ENCODE data around the gene AKT2.

AKT2 gene

DNA sequence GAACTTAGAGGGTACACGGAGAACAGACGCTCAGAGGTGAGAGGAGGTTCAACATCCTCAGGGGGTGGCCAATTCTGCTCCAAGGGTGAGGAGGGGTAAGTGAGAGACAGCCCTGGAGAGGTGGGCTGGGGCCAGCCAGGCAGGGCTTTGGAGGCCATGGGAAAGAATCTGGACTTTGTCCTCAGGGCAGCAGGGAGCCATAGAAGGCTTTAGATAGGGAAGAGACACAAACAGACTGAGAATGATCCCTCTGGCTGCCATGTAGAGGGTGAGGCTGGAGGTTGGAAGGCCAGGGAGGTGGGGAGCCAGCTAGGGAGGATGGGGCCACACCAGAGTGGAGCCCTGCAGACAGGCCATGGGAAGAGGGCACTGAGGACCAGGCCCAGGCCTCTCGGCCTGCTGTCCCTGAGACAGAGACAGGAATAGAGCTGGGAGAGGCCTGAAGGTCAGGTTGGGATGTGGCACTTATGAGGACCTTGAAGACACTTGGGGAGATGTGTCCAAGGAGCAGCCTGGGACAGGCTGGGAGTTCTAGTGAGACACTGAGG lies 29.5 kb downstream of the AKT2 start:
- no peak for DNase-seq (ENCODE audit: low read depth in 1 of 2, low spot score in 1 of 2)

DNA sequence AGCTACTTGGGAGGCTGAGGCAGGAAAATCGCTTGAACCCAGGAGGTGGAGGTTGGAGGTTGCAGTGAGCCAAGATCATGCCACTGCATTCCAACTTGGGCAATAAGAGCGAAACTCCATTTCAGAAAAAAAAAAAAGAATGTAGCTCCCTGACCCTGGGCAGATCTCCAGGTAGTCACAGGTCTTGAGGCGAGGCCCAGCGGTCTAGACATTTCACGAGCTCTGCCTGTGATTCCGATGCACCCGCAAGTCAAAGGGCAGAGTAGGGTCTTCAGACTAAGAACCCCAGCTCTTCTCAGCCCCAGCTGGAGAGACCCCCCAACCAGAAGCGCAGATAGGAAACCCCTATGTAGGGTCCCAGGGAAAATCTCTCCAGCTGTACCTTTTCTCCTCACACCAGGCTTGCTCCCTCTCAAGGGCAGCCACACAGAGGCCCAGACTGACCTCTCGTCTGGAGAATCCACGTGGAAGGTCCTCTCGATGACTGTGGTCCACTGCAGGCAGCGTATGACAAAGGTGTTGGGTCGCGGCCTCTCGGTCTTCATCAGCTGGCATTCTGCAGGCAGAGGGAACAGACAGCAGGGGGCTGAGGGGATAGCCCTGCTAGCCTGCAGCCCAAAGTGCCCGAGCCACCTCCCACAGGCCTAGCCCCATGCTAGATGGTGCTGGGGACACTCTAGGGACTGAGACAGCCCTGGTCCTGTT lies 30.3 kb downstream of the AKT2 start:
- no peak for DNase-seq (ENCODE audit: low read depth in 1 of 2, low spot score in 1 of 2)

GRCh38 chr19:40253611-40254092 lies 31.5 kb downstream of the AKT2 start:
- no peak for DNase-seq (ENCODE audit: low read depth in 1 of 2, low spot score in 1 of 2)

GRCh38 chr19:40252395-40252794 lies 32.8 kb downstream of the AKT2 start:
- DNase-seq (ENCODE audit: low read depth in 1 of 2, low spot score in 1 of 2), result no peak

DNA sequence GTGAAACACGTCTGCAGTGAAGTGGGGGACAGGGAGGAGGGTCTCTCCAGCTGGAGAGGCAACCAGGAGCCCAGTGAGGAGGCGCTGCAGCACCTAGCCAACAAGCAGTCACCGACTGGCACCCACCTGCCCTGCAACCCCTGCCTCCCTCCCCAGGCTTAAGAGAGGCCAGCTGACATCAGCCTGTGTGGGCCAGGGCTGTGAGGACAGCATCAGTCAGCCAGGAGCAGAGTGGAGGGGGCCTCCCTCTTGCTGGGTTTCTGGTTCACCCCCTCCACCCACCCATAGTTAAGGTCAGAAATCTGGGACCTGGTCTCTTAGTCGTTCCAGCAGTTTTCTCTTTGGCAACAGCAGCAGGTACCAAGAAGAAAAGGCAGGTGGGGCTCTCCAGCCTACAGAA lies 33.2 kb downstream of the AKT2 start:
- no peak for DNase-seq (ENCODE audit: low read depth in 1 of 2, low spot score in 1 of 2)

- DNase-seq (ENCODE audit: low read depth in 1 of 2, low spot score in 1 of 2), result no peak
These were observed 33.9 kb downstream of the AKT2 start for GRCh38 chr19:40251244-40251643.

DNA sequence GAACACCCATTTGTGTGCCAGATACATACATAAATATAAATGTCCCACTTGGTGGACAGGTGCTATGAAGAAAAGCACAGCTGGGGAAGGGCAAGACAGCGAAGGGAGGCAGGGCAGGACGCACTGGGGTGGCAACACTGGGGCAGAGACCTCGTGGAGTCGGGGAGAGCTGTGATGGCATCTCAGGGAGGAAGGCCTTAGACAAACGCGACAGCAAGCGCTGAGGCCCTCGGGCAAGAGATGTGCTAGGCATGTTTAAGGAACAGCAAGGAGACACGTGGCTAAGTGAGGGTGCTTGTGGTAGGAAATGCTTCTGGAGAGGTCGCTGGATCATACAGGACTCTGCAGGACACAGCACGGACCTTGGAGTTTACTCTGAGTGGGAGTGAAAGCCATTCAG lies 35.4 kb downstream of the AKT2 start:
- no peak for DNase-seq (ENCODE audit: low read depth in 1 of 2, low spot score in 1 of 2)

- no peak for DNase-seq (ENCODE audit: low read depth in 1 of 2, low spot score in 1 of 2)
These were observed 35.9 kb downstream of the AKT2 start for GRCh38 chr19:40249201-40249600.

DNA sequence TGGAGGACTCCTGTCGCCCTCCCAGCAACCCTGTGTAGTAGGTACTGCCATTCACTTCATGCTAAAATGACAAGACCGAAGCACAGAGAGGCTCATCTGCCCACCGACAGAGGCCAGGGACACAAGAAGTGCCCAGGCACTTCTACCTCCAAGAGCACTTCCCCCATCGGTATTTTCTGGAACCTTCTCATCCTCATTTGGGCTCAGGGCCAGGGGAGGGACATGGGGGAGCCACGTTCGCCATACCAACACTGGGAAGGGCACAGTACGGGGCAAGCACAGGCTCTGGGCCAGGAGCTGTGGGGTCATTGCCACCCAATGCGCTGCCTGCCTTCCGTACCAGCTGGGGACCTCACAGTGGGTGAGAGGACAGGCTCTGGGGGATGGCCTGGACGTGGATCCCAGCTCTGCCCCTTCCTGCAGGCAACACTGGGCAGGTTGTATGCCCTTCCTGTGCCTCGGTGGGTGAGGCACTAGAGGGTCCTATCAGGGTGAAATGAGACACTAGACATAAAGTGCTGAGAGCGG lies 37.3 kb downstream of the AKT2 start:
- no peak for DNase-seq (ENCODE audit: low read depth in 1 of 2, low spot score in 1 of 2)

DNA sequence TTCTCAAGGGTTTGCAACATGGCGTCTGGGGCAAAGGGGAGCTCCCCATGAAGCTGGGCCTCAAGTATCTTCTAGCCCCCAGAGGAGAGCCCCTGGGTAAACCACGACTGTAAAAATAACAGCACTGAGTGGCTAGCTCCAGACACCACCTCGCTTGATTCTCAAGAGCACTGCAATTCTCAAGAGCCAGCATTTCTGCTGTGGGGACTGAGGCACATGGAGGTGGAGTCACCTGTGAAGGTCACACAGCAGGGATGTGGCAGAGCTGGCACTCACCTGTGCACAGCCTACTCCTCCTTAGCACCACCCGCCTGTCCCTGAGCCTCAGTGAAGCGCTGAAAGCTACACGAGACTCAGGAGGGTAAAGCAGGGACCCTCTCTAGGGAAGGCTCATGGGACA lies 38.0 kb downstream of the AKT2 start:
- DNase-seq (ENCODE audit: low read depth in 1 of 2, low spot score in 1 of 2), result no peak

DNA sequence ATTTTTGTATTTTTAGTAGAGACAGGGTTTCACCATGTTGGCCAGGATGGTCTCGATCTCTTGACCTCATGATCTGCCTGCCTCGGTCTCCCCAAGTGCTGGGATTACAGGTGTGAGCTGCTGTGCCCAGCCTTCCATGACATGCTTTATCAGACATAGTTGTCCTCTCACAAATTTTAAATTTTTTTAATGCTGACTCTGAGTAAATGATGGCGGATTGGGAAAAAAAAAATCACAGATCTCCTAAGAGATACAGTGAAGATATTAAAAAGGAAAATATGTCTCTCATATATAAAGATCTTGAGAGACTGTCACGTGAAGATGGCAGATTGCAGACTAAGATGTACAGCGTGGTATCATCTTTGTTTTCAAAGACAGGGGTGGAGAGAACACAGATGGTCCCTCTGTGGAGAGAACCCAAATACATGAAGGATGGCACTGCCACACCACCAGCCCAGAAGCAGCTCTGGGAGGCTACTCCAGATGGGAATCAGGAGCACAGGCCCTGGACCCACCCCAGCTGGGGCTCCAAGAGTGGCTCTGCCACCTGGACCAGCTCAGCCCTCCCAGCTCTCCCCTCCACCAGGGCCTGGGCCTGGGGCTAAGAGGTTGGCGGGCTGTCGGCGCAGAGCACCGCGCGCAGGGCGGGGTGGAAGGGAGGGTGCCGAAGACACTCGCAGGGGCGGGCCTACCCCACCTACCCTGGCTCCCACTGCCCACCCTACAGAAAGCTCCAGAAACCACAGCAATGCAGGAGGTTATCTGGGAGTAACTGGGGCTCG lies 38.7 kb downstream of the AKT2 start:
- DNase-seq (ENCODE audit: low read depth in 1 of 2, low spot score in 1 of 2), result no peak

DNA sequence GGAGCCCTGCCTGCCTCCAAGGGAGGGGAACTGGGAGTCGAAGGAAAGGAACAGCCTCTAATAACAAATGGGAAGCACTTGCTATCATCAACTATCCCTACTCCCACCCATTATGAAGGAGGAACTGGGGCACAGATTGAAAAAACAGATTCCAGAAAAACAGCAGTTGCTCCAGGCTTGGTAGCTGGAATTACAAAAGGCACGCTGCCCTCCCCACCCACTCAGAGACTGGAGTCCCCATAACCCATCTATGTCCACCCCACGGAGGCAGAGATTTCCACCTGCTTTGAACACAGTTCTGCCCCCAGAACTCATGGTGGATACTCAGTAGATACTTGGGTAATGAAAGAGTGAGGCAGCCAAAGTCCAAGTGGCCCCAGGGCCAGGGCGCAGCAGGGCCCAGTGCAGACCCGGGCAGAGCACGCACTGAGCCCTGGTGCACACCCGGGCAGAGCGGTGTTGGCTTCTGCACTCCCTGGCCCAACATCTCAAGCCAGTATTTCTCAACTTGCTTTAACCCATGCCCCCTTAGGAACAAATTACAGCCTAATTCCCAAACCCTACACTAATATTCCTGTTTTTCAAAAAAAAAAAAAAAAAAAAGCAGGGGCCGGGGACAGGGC lies 39.5 kb downstream of the AKT2 start:
- DNase-seq (ENCODE audit: low read depth in 1 of 2, low spot score in 1 of 2), result no peak

DNA sequence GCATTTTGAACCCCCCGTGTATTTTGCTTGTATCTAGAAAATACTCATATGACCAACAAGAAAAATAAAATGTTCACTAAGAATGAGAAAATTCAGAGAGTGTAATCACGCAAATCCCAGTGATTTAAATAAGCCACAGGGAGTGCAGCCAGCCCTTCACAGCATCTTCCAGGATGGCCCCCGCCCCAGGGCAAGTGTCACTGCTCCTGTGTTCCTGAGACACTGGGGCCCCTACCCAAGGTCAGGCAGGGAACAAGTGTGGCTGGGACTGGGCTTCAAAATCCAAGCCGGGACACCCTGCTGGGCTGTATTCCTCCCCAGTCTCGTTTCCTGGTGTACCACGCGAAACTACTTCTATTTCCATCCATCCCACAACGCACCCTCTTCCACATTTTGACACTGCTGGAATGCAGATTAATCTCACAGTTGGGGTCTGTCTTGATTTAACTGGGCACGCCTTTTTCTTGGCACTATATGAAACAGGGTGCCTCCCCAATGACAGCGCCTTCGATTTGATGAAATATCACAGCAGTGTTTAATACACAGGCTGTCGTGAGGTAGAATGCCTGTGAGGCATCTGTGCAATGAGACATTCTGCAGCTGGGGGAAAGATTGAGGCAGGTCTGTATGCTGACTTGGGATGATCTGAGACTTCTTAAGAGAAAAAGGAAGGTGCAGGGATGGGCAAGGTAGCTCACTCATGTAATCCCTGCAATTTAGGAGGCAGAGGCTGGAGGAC lies 40.4 kb downstream of the AKT2 start:
- no peak for DNase-seq (ENCODE audit: low read depth in 1 of 2, low spot score in 1 of 2)

DNA sequence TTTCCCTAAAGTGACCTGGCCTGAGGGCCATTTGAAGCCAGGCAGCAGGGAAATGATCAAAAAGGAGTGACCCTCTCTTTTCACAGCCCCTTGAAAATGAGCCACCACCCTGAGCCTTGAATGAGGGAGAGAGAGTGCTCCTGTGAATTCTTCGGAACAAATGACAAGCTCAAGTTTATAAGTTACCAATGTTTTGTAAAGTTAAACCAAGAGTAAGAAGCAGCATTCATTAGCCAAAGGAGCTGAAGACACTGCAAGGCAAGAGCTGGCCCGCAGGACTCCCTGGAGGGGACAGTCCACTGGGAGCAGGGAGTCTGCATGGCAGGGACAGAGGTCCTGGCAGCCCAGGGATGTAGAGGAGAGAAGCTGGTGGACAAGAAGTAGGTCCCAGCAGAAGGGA lies 42.0 kb downstream of the AKT2 start:
- DNase-seq (ENCODE audit: low read depth in 1 of 2, low spot score in 1 of 2), result no peak

GRCh38 chr19:40242480-40242879 lies 42.7 kb downstream of the AKT2 start:
- DNase-seq (ENCODE audit: low read depth in 1 of 2, low spot score in 1 of 2), result no peak

DNA sequence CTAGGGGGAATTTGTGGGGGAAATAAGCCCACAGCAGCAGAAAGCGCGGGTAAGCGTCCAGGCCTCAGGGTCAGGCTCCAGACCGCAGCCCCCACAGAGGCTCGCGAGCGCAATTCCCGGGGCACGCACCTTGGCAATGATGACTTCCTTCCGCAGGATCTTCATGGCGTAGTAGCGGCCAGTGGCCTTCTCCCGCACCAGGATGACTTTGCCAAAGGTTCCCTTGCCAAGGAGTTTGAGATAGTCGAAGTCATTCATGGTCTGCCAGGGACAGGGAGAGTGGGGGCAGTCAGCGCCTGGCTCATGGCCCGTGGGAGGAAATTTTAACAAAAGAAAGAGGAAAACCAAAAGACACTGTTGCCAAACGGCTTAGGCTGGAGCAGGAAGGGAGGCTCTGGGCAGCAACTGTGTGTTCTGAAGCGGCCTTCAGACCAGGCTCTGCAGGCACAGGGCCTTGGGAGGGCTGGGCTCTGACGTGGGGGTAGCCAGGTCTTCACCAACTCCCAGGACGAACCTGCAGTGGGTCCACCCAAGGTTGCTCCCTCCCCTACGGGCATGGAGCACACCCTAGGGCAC lies 43.2 kb downstream of the AKT2 start:
- DNase-seq (ENCODE audit: low read depth in 1 of 2, low spot score in 1 of 2), result no peak

- DNase-seq (ENCODE audit: low read depth in 1 of 2, low spot score in 1 of 2), result no peak
These were observed 43.9 kb downstream of the AKT2 start for GRCh38 chr19:40241125-40241808.

DNA sequence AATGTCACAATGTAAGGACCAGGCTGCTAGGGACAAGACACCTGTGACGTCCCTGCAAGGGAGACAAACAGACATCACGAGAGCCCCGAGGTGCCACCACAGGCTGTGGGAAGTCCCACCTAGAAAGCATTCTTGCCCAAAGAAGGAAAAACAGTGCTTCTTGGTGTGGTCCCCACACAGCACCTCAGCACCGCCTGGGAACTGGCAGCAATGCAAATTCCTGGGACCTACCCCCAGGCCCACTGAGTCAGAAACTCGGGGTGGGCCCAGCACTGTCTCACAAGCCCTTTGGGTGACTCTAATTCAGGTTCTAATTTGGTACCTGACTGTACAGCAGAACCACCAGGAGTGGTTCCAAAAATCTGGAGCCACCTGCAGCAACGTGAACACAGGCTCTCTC lies 44.8 kb downstream of the AKT2 start:
- no peak for DNase-seq (ENCODE audit: low read depth in 1 of 2, low spot score in 1 of 2)

- DNase-seq (ENCODE audit: low read depth in 1 of 2, low spot score in 1 of 2), result no peak
These were observed 45.5 kb downstream of the AKT2 start for GRCh38 chr19:40239415-40240226.

Measured in activated T-helper 1 cell treated with anti-CD3 and anti-CD28 coated beads, Interleukin-2, amount 50 U/mL, for 16 hours (primary cell).